OCI-LY7 (cell line): ENCODE data around the gene TNFAIP8.

Experiments
- CTCF ChIP-seq: fragments of 200-600 bp; sonication (generic); conservative IDR thresholded peaks from 2 replicates; pipeline ENCODE4 v1.5.1; 2014; ENCODE audit warnings: mild to moderate bottlenecking, antibody characterized with exemption, low read length, moderate library complexity, mixed read lengths
- EZH2phosphoT487 ChIP-seq: fragments of 200-600 bp; sonication (generic); IDR thresholded peaks from 2 replicates; pipeline ENCODE4 v1.6.1; 2018; ENCODE audit warnings: low read depth, borderline replicate concordance, mild to moderate bottlenecking, mixed run types, antibody characterized with exemption, low read length, moderate library complexity, mixed read lengths

GRCh38 chr5:119321569-119322311, 34.1 kb upstream of the TNFAIP8 start:
- TF ChIP-seq CTCF (no peak), EZH2phosphoT487 (no peak)
